Upper lobe of left lung (tissue), 4 donors: ENCODE data around the gene PTPRR.

Experiments
- POLR2A ChIP-seq, 4 donors: fragments of 450-650 bp; IDR thresholded peaks; one replicate each; pipeline ENCODE4 v1.5.1; 2016 to 2017; ENCODE audit warnings: antibody characterized with exemption in 4 of 4, mild to moderate bottlenecking in 2 of 4
- POLR2AphosphoS5 ChIP-seq, 2 donors: sonication (generic); formaldehyde crosslinking; IDR thresholded peaks; one replicate each; pipeline ENCODE4 v1.5.1; 2017; ENCODE audit warnings: antibody characterized with exemption in 2 of 2
- TF ChIP-seq, protein P1 (sequence below), 6 experiments: fragments of 450-650 bp in 4 of 6; fragments of 200-600 bp in 2 of 6; sonication (generic) in 2 of 6; IDR thresholded peaks; one replicate each; pipeline ENCODE4 v1.5.1; 2016 to 2019; ENCODE audit warnings: antibody characterized with exemption in 6 of 6

DNA sequence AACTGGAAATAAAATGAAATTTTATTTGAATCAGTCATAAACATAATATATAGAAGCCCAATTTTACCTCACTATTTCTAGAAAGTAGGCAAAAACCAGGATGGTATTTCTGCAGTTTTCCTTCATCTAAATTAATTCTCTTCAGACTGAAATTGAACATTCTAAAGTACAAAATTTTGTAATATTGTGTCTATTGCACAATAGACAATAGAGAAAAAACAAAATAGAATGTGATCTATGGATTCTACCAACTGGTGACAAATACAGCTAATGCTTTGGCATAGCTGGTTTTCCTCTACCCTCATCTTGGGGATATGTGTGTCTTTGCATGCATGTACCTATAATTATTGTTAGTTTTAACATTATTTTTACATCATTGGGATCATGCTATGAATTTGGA is 8.5 kb upstream of the PTPRR start:
- TF ChIP-seq POLR2A (IDR thresholded peaks at IDR 0.05) (no peak), POLR2AphosphoS5 (IDR thresholded peaks at IDR 0.05) (no peak)
- TF ChIP-seq, protein P1, sequence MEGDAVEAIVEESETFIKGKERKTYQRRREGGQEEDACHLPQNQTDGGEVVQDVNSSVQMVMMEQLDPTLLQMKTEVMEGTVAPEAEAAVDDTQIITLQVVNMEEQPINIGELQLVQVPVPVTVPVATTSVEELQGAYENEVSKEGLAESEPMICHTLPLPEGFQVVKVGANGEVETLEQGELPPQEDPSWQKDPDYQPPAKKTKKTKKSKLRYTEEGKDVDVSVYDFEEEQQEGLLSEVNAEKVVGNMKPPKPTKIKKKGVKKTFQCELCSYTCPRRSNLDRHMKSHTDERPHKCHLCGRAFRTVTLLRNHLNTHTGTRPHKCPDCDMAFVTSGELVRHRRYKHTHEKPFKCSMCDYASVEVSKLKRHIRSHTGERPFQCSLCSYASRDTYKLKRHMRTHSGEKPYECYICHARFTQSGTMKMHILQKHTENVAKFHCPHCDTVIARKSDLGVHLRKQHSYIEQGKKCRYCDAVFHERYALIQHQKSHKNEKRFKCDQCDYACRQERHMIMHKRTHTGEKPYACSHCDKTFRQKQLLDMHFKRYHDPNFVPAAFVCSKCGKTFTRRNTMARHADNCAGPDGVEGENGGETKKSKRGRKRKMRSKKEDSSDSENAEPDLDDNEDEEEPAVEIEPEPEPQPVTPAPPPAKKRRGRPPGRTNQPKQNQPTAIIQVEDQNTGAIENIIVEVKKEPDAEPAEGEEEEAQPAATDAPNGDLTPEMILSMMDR (IDR thresholded peaks at IDR 0.05) = no peak
